Lower leg skin (tissue), 3 donors: ENCODE measurements around the gene AP1B1.

Experiments used
- POLR2A ChIP-seq, 2 donors: fragments of 450-650 bp; IDR thresholded peaks; one replicate each; pipeline ENCODE4 v1.6.1; 2016 to 2017; ENCODE audit warnings: antibody characterized with exemption in 2 of 2, mild to moderate bottlenecking in 1 of 2, moderate library complexity in 1 of 2
- TF ChIP-seq, protein P1 (sequence below), 3 donors: fragments of 450-650 bp; IDR thresholded peaks; one replicate each; pipeline ENCODE4 v1.5.1; 2016; ENCODE audit warnings: antibody characterized with exemption in 3 of 3, mild to moderate bottlenecking in 3 of 3, moderate library complexity in 2 of 3

- TF ChIP-seq, protein P1, sequence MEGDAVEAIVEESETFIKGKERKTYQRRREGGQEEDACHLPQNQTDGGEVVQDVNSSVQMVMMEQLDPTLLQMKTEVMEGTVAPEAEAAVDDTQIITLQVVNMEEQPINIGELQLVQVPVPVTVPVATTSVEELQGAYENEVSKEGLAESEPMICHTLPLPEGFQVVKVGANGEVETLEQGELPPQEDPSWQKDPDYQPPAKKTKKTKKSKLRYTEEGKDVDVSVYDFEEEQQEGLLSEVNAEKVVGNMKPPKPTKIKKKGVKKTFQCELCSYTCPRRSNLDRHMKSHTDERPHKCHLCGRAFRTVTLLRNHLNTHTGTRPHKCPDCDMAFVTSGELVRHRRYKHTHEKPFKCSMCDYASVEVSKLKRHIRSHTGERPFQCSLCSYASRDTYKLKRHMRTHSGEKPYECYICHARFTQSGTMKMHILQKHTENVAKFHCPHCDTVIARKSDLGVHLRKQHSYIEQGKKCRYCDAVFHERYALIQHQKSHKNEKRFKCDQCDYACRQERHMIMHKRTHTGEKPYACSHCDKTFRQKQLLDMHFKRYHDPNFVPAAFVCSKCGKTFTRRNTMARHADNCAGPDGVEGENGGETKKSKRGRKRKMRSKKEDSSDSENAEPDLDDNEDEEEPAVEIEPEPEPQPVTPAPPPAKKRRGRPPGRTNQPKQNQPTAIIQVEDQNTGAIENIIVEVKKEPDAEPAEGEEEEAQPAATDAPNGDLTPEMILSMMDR (IDR thresholded peaks at IDR 0.05), result no peak
- TF ChIP-seq POLR2A (IDR thresholded peaks at IDR 0.05), result no peak
These were observed 35.6 kb downstream of the AP1B1 start for GRCh38 chr22:29352778-29353177.
